Ishikawa (cell line): ENCODE results near the gene CEBPE.

ENCODE experiments used
- CEBPB ChIP-seq: IDR thresholded peaks from 2 replicates; pipeline ENCODE4 v1.6.1; 2012
- CREB1 ChIP-seq: IDR thresholded peaks from 2 replicates; pipeline ENCODE4 v1.6.1; 2012; ENCODE audit warnings: low read depth
- EGR1 ChIP-seq: IDR thresholded peaks from 2 replicates; pipeline ENCODE4 v1.6.1; 2012
- EP300 ChIP-seq: IDR thresholded peaks from 2 replicates; pipeline ENCODE4 v1.6.1; 2012; ENCODE audit warnings: borderline replicate concordance
- FOXM1 ChIP-seq: IDR thresholded peaks from 2 replicates; pipeline ENCODE4 v1.6.1; 2012; ENCODE audit warnings: low read depth, borderline replicate concordance
- NFIC ChIP-seq: IDR thresholded peaks from 2 replicates; pipeline ENCODE4 v1.6.1; 2012
- RAD21 ChIP-seq: IDR thresholded peaks from 2 replicates; pipeline ENCODE4 v1.6.1; 2012; ENCODE audit warnings: low read depth
- TAF1 ChIP-seq: IDR thresholded peaks from 2 replicates; pipeline ENCODE4 v1.6.1; 2012; ENCODE audit warnings: low read depth, mild to moderate bottlenecking
- TCF12 ChIP-seq: IDR thresholded peaks from 2 replicates; pipeline ENCODE4 v1.6.1; 2012; ENCODE audit warnings: low read depth
- TEAD4 ChIP-seq: IDR thresholded peaks from 2 replicates; pipeline ENCODE4 v1.6.1; 2012
- YY1 ChIP-seq: IDR thresholded peaks from 2 replicates; pipeline ENCODE4 v1.6.1; 2012; ENCODE audit warnings: low read depth
- ZBTB7A ChIP-seq: IDR thresholded peaks from 2 replicates; pipeline ENCODE4 v1.6.1; 2012; ENCODE audit warnings: low read depth
- TF ChIP-seq, protein P1 (sequence below): IDR thresholded peaks from 2 replicates; pipeline ENCODE4 v1.6.1; 2012
- TF ChIP-seq, protein P2 (sequence below): IDR thresholded peaks from 2 replicates; pipeline ENCODE4 v1.6.1; 2012; ENCODE audit warnings: low read depth, mild to moderate bottlenecking
- TF ChIP-seq, protein P3 (sequence below): IDR thresholded peaks from 2 replicates; pipeline ENCODE4 v1.6.1; 2012

The CEBPE gene

DNA sequence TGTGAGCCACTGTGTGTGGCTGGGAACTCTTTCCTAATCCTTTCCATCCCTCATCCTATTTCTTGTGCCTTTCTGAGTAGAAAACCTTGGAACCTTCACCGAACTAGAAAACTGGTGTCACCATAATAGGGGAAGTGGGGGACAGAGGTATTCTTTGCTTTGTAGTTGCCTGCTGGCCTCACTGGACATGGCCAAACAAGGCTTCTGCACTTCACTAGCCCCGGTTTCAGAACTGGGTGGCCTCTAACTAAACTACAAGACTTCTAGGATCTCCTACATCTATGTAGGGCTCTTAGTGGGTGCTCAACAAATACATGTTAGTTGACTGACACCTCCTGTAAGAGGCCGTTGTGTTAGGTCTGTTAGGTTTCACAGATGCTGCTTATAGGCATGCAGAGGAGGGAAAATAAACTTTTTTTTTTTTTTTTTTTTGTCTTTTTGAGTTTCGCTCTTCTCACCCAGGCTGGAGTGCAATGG, 13.7 kb downstream of the CEBPE start:
- TF ChIP-seq, protein P1, sequence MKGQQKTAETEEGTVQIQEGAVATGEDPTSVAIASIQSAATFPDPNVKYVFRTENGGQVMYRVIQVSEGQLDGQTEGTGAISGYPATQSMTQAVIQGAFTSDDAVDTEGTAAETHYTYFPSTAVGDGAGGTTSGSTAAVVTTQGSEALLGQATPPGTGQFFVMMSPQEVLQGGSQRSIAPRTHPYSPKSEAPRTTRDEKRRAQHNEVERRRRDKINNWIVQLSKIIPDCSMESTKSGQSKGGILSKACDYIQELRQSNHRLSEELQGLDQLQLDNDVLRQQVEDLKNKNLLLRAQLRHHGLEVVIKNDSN, result no peak
- TF ChIP-seq, protein P2, sequence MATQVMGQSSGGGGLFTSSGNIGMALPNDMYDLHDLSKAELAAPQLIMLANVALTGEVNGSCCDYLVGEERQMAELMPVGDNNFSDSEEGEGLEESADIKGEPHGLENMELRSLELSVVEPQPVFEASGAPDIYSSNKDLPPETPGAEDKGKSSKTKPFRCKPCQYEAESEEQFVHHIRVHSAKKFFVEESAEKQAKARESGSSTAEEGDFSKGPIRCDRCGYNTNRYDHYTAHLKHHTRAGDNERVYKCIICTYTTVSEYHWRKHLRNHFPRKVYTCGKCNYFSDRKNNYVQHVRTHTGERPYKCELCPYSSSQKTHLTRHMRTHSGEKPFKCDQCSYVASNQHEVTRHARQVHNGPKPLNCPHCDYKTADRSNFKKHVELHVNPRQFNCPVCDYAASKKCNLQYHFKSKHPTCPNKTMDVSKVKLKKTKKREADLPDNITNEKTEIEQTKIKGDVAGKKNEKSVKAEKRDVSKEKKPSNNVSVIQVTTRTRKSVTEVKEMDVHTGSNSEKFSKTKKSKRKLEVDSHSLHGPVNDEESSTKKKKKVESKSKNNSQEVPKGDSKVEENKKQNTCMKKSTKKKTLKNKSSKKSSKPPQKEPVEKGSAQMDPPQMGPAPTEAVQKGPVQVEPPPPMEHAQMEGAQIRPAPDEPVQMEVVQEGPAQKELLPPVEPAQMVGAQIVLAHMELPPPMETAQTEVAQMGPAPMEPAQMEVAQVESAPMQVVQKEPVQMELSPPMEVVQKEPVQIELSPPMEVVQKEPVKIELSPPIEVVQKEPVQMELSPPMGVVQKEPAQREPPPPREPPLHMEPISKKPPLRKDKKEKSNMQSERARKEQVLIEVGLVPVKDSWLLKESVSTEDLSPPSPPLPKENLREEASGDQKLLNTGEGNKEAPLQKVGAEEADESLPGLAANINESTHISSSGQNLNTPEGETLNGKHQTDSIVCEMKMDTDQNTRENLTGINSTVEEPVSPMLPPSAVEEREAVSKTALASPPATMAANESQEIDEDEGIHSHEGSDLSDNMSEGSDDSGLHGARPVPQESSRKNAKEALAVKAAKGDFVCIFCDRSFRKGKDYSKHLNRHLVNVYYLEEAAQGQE, result no peak
- TF ChIP-seq EGR1 (no peak), TAF1 (no peak), NFIC (no peak), CREB1 (no peak), CEBPB (no peak)

DNA sequence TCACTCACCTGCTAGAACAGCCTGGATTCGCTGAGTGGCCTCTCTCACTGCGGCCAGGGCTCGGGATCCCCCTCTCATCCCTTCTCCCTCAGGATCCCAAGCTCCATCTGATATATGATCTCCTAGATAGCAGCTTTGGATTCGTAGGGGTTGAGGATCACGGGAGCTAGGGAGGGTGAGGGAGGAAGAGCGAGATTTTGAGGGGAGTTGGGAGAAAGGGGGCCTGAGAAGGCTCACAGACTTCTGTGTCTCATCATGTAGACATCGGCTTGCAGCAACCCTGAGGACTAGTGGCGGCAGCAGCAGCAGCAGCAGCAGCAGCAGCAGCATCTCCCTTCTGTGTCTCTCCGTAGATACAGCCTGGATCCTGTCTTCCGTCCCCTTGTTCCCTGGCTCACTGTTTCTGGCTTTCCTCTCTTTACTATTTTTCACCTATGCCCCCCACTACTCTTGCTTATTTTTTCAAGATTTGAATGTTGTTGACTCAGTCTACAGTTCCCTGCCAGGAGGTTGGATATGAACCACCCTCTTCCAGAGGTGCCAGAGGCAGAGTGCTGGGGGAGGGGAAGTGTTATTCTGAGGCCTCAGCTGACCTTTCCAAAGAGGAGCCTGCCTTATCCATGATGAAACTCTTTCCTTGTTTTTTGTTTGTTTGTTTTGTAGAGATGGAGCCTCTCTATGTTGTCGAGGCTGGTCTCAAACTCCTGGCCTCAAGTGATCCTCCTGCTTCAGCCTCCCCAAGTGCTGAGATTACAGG, 14.3 kb downstream of the CEBPE start, which contains the start of gene CIROP:
CIROP (minus strand) TSS at position 399 of the 757 bp plus-strand sequence; CDS start at position 330, 69 bp downstream.
- TF ChIP-seq CEBPB (no peak), TAF1 (no peak), EGR1 (no peak), YY1 (no peak), NFIC (no peak), TEAD4 (no peak), CREB1 (no peak), EP300 (no peak), TCF12 (no peak), ZBTB7A (no peak), FOXM1 (no peak), RAD21 (no peak)
- TF ChIP-seq, protein P2, result no peak
- TF ChIP-seq, protein P1, result no peak
- TF ChIP-seq, protein P3, sequence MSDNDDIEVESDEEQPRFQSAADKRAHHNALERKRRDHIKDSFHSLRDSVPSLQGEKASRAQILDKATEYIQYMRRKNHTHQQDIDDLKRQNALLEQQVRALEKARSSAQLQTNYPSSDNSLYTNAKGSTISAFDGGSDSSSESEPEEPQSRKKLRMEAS, result no peak

DNA sequence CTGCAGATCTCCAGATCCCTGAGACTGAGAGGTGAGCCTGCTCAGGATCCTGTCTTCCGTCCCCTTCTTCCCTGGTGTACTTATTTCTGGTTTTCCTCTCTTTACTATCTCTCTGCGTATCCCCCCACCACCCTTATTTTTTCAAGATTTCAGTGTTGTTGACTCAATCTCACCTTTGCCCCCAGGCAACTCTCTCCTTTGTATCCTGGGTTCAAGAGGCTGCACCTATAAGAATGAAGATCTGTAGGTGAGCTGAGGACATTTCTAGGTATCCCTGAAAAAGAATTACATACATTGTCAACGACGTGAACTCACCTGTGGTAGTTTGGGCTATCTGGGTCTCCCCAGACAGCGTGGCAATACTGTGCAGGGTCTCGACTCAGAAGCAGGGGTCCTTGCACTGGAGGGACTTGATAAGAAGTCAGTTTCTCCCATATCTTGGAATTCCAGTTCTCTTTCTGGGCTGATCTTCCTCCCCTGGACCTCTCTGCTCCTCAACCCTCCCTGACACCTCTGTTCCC, 14.9 kb downstream of the CEBPE start:
- TF ChIP-seq TCF12 (no peak), CREB1 (no peak), EGR1 (no peak), FOXM1 (no peak), NFIC (no peak), YY1 (no peak), RAD21 (no peak), TEAD4 (no peak), CEBPB (no peak), TAF1 (no peak), ZBTB7A (no peak), EP300 (no peak)
- TF ChIP-seq, protein P1, result no peak
- TF ChIP-seq, protein P2, result no peak
- TF ChIP-seq, protein P3, result no peak

DNA sequence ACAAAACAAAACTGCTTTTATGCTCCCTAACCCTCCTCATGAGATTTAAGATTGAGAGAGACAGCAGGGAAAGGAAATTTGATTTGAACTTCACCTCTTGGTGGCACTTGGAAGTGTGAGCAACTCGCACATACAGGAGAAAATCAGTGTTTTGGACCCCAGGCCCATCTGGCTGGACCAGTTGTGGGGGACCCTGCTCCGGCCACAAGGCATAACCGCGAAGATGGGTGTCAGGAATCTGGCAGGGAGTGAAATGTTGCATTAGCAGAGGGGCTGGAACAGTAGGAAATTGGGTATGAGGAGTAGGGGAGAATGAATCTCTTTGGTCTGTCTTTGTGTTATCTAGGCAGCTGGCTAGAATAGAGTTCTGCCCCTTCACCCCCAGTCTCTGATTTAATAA, 15.5 kb downstream of the CEBPE start:
- TF ChIP-seq, protein P1, result no peak
- TF ChIP-seq ZBTB7A (no peak), TAF1 (no peak), CREB1 (no peak), RAD21 (no peak)
